ENCODE results near the gene MOXD1.
"Not testable (repeated sequence)": the region's sequence is repeated elsewhere in the genome, so short reads cannot be mapped to it uniquely, and the experiment has no call there.

MOXD1 gene

GRCh38 chr6:132395015-132395597 is 6.2 kb downstream of the MOXD1 start:
- DNase-seq, result no peak

GRCh38 chr6:132392792-132393191 is 8.5 kb downstream of the MOXD1 start:
- DNase-seq, result no peak

- no peak for DNase-seq
These were observed 9.0 kb downstream of the MOXD1 start for GRCh38 chr6:132392270-132392646.

- no peak for DNase-seq
These were observed 9.6 kb downstream of the MOXD1 start for GRCh38 chr6:132391391-132392269.

DNA sequence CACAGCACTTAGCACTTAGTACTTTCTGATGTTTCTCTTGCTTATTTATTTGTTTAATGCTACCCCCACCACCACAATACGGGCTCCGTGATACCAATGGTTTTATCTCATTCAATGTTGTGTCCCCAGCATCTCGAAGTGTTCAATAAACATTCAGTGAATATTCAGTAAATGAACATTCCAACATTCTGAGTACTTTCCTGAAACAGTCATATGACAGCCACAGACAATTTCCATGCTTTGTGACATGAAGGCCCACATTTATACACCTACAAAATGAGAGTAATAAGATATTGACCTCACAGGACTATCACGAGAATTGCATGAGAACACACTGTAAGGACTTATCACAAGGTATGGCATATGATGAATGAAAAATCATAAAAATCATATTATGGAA is 10.8 kb downstream of the MOXD1 start:
- DNase-seq, result no peak

DNA sequence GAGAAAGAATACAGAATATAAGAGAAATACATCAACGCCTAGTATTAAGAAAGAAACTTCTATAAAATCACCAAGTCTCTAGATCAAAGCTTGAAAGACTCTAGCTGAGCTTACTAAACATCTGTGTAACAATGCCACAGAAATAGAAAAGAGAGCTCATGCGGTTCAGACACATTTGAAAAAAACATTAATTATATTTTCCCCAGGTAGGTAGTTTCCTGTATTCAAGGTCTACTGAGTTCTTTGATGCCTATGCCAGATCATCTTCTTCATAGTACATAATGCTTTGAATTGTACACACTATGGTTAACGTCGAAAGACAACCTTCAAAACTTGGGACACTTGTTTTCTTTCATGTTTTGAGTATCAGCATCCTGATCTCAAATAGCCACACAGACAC is 11.3 kb downstream of the MOXD1 start:
- DNase-seq, result no peak

GRCh38 chr6:132388291-132388690 is 13.0 kb downstream of the MOXD1 start:
- DNase-seq, result no peak

GRCh38 chr6:132382630-132383175 is 18.6 kb downstream of the MOXD1 start:
- DNase-seq, result no peak

DNA sequence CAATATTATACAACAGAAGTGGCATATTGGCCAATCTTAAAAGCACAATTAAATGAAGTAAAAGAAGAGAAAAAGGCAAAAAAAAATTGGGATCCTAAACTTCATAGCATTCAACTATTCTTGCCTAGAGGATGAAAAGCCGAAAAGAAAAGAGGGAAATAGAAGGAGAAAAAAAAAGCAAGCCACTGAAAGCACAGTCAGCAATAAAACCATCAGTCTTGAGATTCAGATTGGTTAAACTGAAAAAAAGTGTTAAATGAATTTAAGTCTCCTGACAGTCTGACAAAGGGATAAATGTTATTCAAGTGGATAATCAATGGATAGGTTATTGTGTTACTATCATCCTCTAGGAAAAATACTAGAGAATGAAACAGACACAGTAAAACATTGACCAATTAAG is 19.9 kb downstream of the MOXD1 start:
- no peak for DNase-seq

DNA sequence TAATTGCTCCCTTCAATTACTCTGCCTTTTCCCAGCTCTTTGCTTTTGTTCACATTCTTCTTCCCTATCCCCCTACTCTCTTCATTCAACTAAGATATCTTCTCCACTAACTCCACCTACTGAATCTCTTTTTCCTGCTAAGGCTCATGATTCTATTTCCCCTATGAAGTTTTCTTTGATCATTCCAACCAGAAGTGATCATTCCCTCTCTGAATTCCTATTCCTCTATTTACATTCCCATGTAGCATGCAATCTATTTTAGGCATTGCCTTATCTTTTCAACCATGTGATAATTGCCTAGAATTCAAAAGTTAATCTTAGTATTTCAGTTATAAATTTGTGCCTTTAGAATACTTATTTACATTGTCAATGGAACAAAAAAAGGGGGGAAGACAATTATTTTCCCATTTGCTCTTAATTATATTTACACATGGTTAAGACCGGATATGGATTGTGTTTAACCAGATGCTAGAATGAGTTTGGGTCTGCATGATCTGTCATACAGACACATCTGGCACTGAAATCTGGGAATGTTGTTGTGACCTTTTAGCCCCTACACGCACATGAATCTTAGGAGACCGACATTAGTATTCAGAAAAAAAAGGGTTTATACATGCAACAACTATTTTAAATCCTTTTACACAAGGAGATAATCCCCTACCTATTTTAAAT is 20.8 kb downstream of the MOXD1 start:
- no peak for DNase-seq

- no peak for DNase-seq
These were observed 31.7 kb downstream of the MOXD1 start for GRCh38 chr6:132369526-132369925.

GRCh38 chr6:132368916-132369481 is 32.3 kb downstream of the MOXD1 start:
- no peak for DNase-seq

GRCh38 chr6:132365281-132365907 is 35.9 kb downstream of the MOXD1 start:
- no peak for DNase-seq

- DNase-seq, result no peak
These were observed 36.8 kb downstream of the MOXD1 start for GRCh38 chr6:132364306-132365074.

GRCh38 chr6:132362442-132363185 is 38.7 kb downstream of the MOXD1 start:
- DNase-seq, result no peak

- no peak for DNase-seq
These were observed 40.2 kb downstream of the MOXD1 start for GRCh38 chr6:132361101-132361500.

GRCh38 chr6:132359886-132360285 is 41.4 kb downstream of the MOXD1 start:
- no peak for DNase-seq

- no peak for DNase-seq
These were observed 44.2 kb downstream of the MOXD1 start for GRCh38 chr6:132357120-132357519.

GRCh38 chr6:132354517-132355167 is 46.6 kb downstream of the MOXD1 start:
- DNase-seq, result no peak

DNA sequence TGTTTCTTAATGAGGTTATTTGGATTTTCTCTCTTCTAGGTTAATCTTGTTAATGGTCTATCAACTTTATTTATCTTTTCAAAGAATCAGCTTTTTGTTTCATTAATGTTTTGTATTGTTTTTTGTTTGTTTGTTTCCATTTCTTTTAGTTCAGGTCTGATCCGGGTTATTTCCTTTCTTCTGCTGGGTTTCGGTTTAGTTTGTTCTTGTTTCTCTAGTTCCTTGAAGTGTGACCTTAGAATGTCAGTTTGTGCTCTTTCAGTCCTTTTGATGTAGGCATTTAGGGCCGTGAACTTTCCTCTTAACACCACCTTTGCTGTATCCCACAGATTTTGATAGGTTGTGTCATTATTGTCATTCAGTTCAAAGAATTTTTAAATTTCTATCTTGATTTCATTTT is 49.3 kb downstream of the MOXD1 start:
- DNase-seq, result not testable (repeated sequence)

DNA sequence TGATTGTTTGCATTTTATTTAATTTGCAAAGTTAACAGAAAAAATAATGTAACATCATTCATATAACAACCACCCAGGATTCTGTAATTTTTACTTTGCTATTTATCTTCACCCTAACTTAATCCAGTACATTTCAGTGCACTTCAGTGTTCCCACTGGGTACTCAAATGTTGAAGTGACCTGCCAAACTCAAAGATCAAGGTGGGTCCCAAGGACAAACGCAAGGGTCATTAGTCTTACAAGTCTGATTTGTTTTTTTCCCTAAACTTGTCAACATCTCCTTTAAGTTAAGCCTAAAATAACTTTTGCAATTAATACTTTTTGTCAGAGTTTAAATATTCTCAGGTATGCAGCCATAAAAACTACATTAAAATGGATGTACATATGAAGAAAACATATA is 53.0 kb downstream of the MOXD1 start:
- DNase-seq, result no peak

Measured in NCI-H1105 (cell line).